NCI-H82 treated with DMSO at 0.1 percent for 48 hours (cell line): ENCODE results near the gene SLITRK5.

ENCODE experiments used
- DNase-seq: peaks from one replicate; lab custom pipeline; 2025; ENCODE audit not compliant: unreplicated experiment; lab: John Stamatoyannopoulos, UW

SLITRK5 gene

GRCh38 chr13:87671031-87671752 is at the start of gene SLITRK5:
Gene SLITRK5 (plus strand): TSS chr13:87671371. CDS start chr13:87675389, 4,018 bp downstream.
- DNase-seq = peak; percentile 87

GRCh38 chr13:87622971-87623370 is 48.2 kb upstream of the SLITRK5 start:
- no peak for DNase-seq

- peak; percentile 56 for DNase-seq
These were observed 14.9 kb upstream of the SLITRK5 start for GRCh38 chr13:87656306-87656705.

DNA sequence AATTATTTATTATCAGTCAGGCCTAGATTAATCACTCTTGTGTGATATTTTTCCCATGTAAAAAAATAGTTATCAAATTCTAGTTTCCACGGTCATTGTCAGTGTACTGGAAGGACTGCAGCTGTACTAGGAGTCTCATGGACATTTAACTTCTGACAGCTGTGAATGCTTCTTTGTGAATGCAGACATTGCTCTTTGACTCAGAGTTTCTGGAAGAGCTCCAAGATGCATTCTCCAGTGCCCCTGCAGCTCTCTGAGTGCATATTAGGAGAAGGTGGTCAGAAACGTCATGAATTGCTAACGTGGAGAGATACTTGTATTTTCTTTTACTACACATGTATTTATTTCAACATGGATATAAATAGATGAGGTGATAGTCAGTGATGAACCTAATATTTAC is 9.7 kb upstream of the SLITRK5 start:
- no peak for DNase-seq

DNA sequence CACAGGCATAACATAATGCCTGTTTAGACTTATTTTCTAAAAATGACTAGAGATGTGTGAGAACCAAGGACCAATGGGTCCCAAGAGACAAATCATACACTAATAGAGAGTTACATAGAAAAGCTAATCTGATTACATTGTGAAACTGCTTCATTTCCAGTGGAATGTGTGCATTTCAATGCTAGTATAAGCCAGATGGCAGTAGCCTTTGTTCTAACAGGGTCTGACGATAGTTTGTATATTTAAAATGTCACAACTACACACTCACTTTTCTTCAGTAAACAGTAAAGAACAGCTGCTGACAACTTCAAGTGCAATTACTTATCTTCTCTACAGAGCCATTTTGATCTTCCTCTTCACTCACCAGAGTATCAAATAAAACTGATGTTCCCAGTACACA is 4.3 kb upstream of the SLITRK5 start:
- DNase-seq = peak; percentile 31

DNA sequence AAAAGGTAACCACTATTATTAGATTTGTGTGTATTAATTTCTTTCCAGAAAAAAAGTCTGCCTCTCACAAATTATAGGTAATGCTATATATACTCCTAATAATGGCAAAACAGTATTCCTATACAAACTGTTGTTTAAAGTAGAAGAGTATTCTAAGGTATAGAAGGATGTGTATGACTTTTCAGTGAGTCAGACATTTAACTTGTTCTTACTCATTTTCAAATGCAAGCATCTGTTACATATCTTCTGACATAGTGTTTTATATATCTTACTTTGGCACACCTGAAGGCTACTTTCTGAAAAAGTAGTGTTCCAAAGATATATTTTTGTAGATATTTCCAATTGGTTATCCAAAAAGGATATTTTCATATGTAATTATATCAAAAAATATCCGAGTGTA is 3.5 kb upstream of the SLITRK5 start:
- no peak for DNase-seq

GRCh38 chr13:87669379-87669978 is 1.7 kb upstream of the SLITRK5 start:
- peak; percentile 85 for DNase-seq

GRCh38 chr13:87671753-87672605 is 808 bp downstream of the SLITRK5 start:
- DNase-seq = no peak

GRCh38 chr13:87674247-87674738 is 3.1 kb downstream of the SLITRK5 start:
- no peak for DNase-seq

GRCh38 chr13:87675851-87676250 is 4.7 kb downstream of the SLITRK5 start:
- no peak for DNase-seq

GRCh38 chr13:87676254-87677042 is 5.3 kb downstream of the SLITRK5 start:
- DNase-seq = no peak

DNA sequence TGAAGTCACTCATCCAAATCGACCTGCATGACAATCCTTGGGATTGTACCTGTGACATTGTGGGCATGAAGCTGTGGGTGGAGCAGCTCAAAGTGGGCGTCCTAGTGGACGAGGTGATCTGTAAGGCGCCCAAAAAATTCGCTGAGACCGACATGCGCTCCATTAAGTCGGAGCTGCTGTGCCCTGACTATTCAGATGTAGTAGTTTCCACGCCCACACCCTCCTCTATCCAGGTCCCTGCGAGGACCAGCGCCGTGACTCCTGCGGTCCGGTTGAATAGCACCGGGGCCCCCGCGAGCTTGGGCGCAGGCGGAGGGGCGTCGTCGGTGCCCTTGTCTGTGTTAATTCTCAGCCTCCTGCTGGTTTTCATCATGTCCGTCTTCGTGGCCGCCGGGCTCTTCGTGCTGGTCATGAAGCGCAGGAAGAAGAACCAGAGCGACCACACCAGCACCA is 5.9 kb downstream of the SLITRK5 start:
- no peak for DNase-seq

- DNase-seq = no peak
These were observed 6.6 kb downstream of the SLITRK5 start for GRCh38 chr13:87677496-87678371.

- DNase-seq = no peak
These were observed 7.2 kb downstream of the SLITRK5 start for GRCh38 chr13:87678372-87678752.

DNA sequence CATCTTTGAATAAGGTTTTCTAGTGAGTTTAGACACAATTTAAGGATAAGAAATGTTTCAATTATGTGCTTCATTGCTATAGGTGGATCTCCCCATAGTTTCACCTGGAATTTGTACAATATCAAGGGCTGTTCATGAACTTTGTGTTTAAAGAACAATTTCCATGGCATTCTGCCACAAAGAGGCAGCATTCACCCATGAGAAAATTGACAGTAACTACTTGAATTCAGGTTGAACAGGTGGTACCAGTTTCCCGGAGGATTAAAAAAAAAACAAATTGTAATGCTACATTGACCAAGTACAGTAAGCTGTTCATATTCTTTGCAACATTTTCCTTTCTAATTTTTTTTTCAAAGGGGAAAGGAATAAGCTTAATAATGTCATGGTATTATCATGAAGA is 9.1 kb downstream of the SLITRK5 start:
- no peak for DNase-seq

DNA sequence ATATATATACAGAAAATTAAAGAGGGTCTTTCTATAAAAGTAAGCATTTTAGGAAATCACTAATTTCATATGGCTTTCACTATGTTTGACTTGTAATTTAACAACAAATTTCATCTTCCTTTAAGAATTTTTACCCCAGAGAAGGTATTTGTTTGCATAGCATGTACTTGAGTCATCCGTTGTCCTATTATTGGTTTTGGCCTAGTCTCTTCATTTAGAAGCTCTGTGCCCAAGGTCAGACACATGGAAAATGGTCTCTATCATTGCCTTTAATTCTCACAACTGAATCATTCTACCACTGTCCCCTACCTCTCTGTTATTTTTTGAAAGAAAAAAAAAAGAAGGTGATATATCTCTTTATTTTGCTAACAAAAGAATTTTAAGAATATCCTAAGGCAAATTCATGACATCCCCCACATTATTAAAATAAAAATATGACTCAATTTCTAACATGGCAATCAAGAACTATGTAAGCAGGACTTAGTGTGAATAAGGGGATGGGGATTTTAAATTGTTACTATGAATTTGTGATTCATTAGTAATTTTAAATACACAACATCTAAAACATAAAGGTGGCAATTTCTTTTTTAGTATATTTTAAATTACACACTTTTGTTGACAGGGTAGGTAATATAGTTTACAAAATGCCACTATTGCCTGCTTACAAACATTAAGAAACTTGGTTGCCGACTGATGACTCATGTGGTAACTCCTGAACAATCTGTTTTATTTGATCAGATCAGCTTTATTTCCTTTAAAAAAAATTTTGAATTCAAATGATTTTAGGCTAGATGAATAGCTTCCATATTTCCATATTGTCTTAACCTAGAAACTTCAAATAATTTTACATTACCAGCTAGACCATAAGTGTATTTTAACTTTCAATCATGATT is 13.9 kb downstream of the SLITRK5 start:
- DNase-seq = no peak

DNA sequence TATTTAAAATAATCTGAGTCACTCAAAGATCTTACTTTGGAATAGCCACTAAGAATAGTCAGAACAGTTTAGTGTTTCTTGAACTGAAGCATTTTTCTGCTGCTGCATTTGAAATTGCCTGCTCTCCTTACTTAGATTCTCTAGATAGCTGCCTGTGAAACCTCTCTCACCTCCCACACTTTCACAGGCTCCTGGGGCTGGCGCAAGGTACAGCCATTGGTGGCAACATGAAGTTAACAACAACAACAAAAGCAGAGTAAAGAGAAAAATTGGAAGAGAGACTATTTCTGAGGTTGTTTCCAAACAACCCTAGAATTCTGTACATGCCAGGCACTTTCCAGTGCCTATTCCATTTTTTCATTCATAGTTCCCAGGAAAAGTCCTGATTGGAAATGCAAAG is 25.3 kb downstream of the SLITRK5 start:
- no peak for DNase-seq

DNA sequence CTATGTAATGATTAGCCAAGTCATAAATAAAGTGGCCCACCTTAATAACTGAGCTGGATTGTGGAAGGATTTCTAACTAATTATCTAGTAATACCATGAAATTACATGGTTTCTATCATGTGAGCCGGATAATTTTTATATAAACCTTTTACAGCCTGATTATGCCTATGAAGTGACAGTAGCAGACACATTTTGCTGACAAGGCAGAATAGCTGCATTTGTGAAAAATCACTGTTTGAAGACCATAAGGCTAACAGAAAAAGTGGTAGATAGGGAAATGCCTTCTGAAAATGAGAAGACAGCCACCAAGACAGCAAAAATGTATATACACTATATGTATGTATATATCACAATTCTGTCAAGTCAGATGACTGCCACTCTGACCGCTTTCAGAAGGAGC is 27.1 kb downstream of the SLITRK5 start:
- no peak for DNase-seq

- DNase-seq = no peak
These were observed 38.8 kb downstream of the SLITRK5 start for GRCh38 chr13:87709947-87710346.
